Left ventricle myocardium inferior (tissue), 1 donor: Measurements from ENCODE around the gene IL12RB1. TPM values are rescaled to one million over a fixed set of nuclear protein-coding genes. Genes with fewer than 3 reads are reported as not detected.
A peak's percentile ranks its signal among the peaks of the same experiment; 100 is the strongest.

ENCODE experiments used
- DNase-seq: peaks from one replicate; pipeline ENCODE4 v3.0.0-alpha.2; 2020
- H3K27ac ChIP-seq: fragments of 200-600 bp; replicated peaks from 2 replicates; pipeline ENCODE4 v1.8.0; 2021
- H3K27me3 ChIP-seq: fragments of 200-600 bp; 2 replicates; pipeline ENCODE4 v1.8.0; 2021; ENCODE audit warnings: low read depth
- H3K36me3 ChIP-seq: fragments of 200-600 bp; 2 replicates; pipeline ENCODE4 v1.8.0; 2021
- H3K4me1 ChIP-seq: fragments of 200-600 bp; 2 replicates; pipeline ENCODE4 v1.8.0; 2021
- H3K4me3 ChIP-seq: fragments of 200-600 bp; 2 replicates; pipeline ENCODE4 v1.8.0; 2021; ENCODE audit warnings: mild to moderate bottlenecking, moderate library complexity
- H3K9me3 ChIP-seq: fragments of 200-600 bp; replicated peaks from 2 replicates; pipeline ENCODE4 v1.8.0; 2021
- intact Hi-C: fragments of 100-400 bp; cut with micrococcal nuclease; formaldehyde crosslinking; loops from one replicate; pipeline ENCODE4 v1.11.0; 2022
- long read RNA-seq: library from polyadenylated mRNA; unstranded; transcript quantifications from one replicate; pipeline ENCODE4 v2.0.0, GENCODE V29; 2021
- total RNA-seq: library from RNA; stranded (reverse); fragmentation: NEBNext Ultra II Directional; extraction: Animal tissue kit (Norgen Biotek cat#: 25700); gene quantifications from one replicate; pipeline ENCODE4 v1.2.1, GENCODE V29; 2021
- TF ChIP-seq, protein P1 (sequence below): fragments of 200-600 bp; IDR thresholded peaks from 2 replicates; pipeline ENCODE4 v1.8.0; 2021; ENCODE audit warnings: antibody characterized with exemption, mild to moderate bottlenecking, borderline replicate concordance
- donor health status: DM: no; HTN: yes; CAD: no; lungs with severe emphysema.

IL12RB1 gene
- 0.44 TPM for total RNA-seq
- long read RNA-seq = 0 reads

DNA sequence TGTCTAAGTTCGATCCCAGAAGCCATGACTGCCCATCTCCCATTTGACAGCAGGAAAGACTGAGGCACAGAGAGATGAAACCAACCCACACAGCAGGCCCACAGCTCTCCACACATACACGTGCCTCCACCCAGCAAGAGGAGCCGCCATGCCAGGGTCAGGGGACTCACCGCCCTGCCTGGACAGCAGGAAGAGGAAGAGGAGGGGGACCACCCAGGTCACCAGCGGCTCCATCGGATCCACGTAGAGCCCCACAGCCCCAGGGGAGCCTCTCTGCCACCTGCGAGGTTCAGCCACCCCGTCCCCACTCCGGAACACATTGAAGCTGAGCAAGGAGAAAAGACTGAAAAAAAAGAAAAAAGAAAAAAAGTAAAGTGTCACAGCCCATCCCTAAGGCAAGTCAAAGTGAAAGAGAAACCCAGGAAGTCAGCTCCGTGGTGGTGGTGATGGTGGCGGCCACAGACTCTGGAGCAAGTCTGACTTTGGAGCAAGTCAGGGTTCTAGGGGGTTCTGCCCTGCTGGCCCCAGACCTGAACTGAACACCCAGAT is at the start of gene IL12RB1:
Gene IL12RB1 (minus strand): TSS at position 345 of the 549 bp plus-strand sequence. CDS start 111 bp downstream, at position 234.
- H3K9me3 ChIP-seq = no peaks in the 10 kb centered on the region
- no peaks in the 10 kb centered on the region for H3K4me1 ChIP-seq
- H3K4me3 ChIP-seq = peak within 1 kb of the TSS; percentile 47
- H3K27ac ChIP-seq = no peak within 1 kb of the TSS
- H3K27me3 ChIP-seq = peaks cover 41% of the 10 kb centered on the region
- TF ChIP-seq, protein P1, sequence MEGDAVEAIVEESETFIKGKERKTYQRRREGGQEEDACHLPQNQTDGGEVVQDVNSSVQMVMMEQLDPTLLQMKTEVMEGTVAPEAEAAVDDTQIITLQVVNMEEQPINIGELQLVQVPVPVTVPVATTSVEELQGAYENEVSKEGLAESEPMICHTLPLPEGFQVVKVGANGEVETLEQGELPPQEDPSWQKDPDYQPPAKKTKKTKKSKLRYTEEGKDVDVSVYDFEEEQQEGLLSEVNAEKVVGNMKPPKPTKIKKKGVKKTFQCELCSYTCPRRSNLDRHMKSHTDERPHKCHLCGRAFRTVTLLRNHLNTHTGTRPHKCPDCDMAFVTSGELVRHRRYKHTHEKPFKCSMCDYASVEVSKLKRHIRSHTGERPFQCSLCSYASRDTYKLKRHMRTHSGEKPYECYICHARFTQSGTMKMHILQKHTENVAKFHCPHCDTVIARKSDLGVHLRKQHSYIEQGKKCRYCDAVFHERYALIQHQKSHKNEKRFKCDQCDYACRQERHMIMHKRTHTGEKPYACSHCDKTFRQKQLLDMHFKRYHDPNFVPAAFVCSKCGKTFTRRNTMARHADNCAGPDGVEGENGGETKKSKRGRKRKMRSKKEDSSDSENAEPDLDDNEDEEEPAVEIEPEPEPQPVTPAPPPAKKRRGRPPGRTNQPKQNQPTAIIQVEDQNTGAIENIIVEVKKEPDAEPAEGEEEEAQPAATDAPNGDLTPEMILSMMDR = no peak
- DNase-seq = no peak
- no peaks in the 10 kb centered on the region for H3K36me3 ChIP-seq
- intact Hi-C loops = no loop called here

GRCh38 chr19:18135712-18136584 is 49.2 kb upstream of the IL12RB1 start:
- TF ChIP-seq, protein P1 = no peak
- Histone ChIP-seq H3K27ac (no peak overlapping the region), H3K4me1 (no peaks in the 10 kb centered on the region), H3K36me3 (peaks cover 74% of the 10 kb centered on the region), H3K27me3 (no peaks in the 10 kb centered on the region), H3K4me3 (no peak overlapping the region), H3K9me3 (no peaks in the 10 kb centered on the region)
- intact Hi-C loops = no loop called here
- DNase-seq = no peak

DNA sequence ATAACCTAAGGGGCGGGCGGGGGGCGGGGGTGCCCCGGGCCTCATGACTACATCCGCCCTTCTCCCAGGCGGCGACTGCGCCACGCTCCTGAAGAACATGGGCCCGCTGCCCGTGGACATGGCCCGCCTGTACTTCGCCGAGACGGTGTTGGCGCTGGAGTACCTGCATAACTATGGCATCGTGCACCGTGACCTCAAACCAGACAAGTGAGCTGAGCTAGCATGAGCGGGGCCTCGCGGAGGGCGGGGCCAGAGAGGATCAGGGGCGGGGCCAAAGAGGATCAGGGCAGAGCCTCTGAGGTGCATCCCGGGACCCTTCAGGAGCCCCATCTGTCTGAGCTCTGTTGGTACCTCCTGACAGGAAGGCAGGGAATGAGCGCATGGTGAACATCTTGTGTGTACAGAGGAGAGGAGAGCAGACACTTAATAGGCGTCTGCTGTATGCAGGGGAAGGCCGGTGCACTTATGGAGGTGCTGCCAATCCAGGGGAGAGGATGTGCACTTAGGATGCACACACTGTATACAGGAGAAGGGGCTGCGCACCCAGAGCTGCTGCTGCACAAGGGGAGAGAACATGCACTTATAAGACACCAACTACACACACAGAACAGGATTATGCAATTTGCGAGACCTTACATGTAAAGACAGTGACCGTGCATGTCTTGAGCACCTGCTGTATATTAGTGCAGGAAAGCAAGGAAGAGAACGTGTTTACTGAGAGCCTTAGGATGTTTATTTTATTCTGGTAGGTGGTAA is 45.3 kb upstream of the IL12RB1 start:
- Histone ChIP-seq H3K4me1 (no peaks in the 10 kb centered on the region), H3K9me3 (no peaks in the 10 kb centered on the region), H3K27ac (no peak overlapping the region), H3K36me3 (peaks cover 66% of the 10 kb centered on the region), H3K27me3 (no peaks in the 10 kb centered on the region), H3K4me3 (no peak overlapping the region)
- intact Hi-C loops = no loop called here
- no peak for DNase-seq
- TF ChIP-seq, protein P1 = no peak

DNA sequence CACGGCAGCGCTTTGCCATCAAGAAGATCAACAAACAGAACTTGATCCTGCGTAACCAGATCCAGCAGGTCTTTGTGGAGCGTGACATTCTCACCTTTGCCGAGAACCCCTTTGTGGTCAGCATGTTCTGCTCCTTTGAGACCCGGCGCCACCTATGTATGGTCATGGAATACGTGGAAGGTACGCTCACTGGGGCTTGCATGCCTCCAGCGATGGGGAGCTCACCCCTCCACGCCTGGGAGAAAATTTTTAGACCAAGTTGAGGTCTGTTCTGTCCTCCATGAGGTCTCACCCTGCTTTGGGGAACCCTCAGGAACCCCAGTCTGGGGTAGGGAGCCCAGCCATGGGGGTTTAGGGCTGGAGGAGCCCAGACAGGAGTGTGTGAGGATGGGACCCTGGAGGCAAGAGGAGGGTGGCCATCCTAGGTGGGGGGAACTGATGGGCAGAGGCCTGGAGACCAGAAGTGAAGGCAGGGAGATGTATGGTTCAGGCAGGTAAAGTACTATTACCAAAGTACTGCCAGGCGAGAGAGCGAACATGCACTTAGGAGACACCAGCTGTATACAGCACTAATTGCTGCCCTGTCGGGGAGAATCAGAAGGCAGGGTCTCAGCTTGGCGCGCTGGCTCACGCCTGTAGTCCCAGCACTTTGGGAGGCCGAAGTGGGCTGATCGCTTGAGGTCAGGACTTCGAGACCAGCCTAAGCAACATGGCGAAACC is 43.9 kb upstream of the IL12RB1 start:
- Histone ChIP-seq H3K9me3 (no peaks in the 10 kb centered on the region), H3K4me1 (no peaks in the 10 kb centered on the region), H3K27me3 (no peaks in the 10 kb centered on the region), H3K27ac (no peak overlapping the region), H3K4me3 (no peak overlapping the region), H3K36me3 (peaks cover 63% of the 10 kb centered on the region)
- TF ChIP-seq, protein P1 = no peak
- DNase-seq = no peak
- intact Hi-C loops = no loop called here

GRCh38 chr19:18128805-18129204 is 42.1 kb upstream of the IL12RB1 start:
- Histone ChIP-seq H3K36me3 (peaks cover 45% of the 10 kb centered on the region), H3K27ac (no peak overlapping the region), H3K4me3 (no peak overlapping the region), H3K4me1 (no peaks in the 10 kb centered on the region), H3K27me3 (no peaks in the 10 kb centered on the region), H3K9me3 (no peaks in the 10 kb centered on the region)
- TF ChIP-seq, protein P1 = no peak
- intact Hi-C loops = no loop called here
- DNase-seq = no peak
